HK-2 (cell line): ENCODE data around the gene SLC9A1.
"Not testable (repeated sequence)": the region's sequence is repeated elsewhere in the genome, so short reads cannot be mapped to it uniquely, and the experiment has no call there.

Experiments used
- DNase-seq: peaks from one replicate; pipeline ENCODE4 v3.0.0-alpha.2; 2018; ENCODE audit not compliant: unreplicated experiment

SLC9A1 gene

DNA sequence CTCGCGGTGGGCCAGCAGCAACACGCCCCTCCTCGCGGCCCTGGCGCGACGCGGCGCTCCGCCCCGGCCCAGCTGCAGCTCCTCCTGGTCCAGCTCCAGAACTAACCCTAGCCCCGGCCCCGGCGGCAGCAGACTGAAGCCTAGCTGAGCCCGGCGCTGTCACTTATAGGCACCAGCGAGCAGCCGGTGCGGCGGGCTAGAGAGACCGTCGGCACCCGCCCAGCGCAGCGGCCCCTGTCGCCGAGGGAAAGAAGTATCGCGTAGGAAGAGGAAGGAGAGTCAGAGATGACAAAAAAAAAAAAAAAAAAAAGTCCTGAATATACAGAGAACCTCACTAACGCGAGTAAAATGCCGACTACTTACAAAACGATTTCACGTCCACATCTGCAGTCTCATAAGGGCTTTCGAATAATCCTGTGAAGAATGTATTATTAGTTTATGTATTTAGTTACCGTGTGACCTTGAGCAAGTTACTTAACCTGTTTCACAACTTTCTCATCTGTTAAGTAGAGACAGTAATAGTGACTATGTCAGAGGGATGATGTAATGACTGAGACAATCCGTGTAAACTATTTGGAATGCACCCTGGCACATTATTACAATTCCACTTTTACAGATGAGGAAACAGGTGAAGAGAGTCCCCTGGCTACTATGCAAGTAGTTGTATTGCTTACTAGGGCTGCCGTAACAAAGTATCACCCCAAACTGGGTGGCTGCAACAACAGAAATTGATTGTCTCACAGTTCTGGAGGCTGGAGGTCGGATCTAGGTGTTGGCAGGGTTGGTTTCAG is at the start of gene SLC9A1:
Gene SLC9A1 (minus strand): TSS at position 135 of the 791 bp plus-strand sequence. CDS start 791 bp downstream, outside the sequence.
- DNase-seq = peak; percentile 93

DNA sequence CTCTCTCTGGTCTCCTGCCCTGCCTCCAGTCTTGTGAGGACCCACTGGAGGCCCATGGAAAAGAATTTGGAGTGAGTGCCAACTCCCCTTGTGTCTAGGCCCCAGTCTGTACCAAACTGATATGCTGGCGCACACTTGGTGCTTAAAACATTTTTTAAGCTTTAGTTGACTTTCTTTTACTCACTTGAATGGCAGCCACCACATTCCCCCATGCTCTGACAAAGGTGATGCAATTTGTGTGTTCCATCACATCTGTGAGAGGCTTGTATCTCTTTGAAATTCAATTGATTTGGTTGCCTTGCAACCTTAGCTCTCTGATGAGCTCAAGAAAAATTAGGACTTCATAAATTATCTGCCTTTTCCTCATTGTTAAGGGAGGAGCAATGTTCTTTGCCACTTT is 49.0 kb upstream of the SLC9A1 start:
- no peak for DNase-seq

DNA sequence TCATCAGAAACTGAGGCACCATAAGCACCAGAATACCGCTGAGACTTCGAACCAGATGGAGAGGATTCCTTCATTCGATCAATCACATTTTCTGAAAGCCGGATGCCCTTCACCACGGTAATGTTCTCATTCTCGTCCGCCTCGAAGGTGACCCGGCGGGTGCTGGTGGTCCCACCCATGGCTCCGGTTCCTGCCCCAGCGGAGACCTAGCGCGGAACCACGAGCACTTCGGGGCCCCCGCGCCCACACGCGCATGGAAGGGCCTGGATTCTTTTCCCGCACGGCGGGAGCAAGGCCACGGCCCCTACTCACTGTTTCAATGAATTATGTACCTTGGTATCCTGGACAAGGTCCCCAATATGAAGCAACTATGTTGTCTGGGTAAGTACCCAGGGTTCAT is 46.4 kb upstream of the SLC9A1 start:
- no peak for DNase-seq

DNA sequence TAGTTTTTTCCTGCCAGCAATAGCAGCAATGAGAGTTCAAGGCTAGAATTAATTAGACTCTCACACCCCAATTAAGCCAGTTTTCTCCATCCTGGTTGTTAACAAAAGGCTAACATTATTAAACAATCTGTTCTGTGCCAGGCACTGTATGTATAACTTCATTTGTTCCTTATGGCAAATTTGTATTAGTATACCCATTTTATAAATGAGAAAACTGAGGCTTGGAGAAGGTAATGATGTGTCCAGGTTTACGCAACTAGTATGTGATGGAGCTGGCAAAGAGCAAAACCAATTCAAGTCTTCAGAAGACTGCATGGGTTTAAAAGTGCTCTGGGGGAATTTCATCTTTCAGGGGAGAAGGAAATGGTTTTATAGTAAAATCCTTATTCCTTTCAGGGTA is 38.3 kb upstream of the SLC9A1 start:
- DNase-seq = no peak

DNA sequence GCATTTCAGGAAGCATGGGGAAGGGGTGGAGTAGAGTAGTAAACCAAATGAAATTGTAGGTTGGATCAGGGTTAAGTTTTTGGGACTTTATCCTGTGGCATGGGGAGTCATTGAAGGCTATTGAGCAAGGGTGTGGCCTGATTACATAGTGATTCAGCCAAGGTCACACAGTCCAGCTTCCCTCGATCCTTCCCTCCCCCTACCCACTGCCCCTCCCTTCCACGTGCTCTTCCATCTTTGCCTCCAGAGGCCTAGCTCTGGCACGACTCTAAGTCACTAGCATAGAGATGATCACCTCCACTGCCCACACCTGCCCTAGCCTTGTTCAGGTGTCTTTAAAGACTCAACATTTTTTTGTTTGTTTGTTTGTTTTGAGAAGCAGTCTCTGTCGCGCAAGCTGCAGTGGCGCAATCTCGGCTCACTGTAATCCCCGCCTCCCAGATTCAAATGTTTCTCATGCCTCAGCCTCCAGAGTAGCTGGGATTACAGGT is 37.2 kb upstream of the SLC9A1 start:
- DNase-seq = no peak

DNA sequence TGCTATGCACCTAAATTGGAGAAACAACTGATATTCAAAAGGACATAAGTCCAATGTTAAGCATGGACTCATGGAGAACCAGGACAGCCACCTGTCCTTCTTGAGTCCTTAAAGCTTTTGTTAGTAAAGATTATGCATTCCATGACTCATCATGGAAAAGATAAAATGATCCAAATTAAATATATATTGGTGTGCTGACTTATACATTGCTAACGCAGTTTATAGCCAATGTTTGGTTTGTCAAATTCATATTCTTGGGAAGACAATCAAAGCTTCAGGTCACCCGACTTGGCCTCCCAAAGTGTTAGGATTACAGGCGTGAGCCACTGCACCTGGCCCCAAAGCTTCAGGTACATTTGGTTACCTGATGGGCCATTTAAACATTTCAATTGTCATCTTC is 29.7 kb upstream of the SLC9A1 start:
- not testable (repeated sequence) for DNase-seq

DNA sequence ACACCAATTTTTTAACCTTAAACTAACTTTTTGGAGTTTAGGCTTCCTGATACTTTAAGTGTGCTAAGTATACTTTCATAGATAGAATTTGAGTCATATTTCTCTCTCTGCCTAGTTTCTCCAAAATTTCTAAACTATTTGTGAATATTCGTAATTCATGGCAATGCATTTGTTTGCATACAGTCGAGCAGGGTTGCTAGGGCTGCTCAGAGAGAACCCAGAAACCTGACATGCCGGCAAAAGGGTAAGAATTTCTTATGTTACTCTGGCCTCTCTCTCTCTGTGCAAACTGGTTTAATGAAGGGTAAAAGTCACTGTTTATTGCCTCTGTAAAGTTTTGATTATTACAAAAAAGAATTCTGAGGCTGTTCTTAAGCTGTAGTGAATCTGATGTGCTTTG is 25.1 kb upstream of the SLC9A1 start:
- DNase-seq = no peak

DNA sequence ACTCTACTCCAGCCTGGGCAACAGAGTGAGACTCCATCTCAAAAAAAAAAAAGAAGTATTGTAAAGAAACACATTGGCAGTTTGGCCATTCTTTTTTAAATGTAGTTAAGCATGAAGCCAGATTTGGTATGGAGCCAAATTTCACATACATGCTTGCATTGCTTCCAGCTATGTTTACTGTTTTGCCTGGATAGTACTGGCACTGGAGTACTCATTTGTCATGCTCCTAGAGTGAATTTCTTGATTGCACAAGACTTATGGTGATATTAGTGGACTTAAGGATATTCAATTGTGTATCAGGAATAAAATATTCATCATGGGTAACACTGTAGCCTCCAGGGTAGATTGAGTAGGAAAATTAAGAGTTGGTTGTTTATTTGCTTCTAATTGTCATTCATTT is 24.5 kb upstream of the SLC9A1 start:
- no peak for DNase-seq

DNA sequence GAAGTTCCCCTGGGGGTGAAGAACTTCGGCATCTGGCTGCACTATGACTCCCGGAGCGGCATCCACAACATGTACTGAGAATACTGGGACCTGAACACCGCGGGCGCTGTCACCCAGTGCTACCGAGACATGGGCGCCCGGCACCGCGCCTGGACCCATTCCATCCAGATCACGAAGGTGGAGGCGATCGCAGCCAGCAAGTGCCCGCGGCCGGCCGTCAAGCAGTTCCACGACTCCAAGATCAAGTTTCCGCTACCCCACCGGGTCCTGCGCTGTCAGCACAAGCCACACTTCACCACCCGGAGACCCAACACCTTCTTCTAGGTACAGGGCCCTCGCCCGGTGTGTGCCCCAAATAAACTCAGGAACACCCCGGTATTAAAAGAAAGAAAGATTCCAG is 22.0 kb upstream of the SLC9A1 start:
- DNase-seq = no peak

DNA sequence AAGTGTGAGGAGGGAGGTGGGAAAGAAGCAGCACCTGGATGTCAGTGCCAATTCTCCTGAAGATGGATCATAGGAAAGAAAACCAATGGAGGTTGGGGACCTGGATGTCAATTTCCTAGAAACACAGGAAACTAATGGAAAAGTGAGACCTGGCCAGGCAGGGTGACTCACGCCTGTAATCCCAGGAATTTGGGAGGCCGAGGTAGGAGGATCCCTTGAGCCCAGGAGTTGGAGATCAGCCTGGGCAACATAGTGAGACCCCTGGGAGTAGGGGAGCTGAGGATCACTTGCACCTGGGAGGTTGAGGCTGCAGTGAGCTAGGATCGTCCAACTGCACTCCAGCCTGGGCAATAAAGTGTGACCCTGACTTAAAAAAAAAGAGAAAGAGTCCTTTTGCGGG is 21.4 kb upstream of the SLC9A1 start:
- no peak for DNase-seq

DNA sequence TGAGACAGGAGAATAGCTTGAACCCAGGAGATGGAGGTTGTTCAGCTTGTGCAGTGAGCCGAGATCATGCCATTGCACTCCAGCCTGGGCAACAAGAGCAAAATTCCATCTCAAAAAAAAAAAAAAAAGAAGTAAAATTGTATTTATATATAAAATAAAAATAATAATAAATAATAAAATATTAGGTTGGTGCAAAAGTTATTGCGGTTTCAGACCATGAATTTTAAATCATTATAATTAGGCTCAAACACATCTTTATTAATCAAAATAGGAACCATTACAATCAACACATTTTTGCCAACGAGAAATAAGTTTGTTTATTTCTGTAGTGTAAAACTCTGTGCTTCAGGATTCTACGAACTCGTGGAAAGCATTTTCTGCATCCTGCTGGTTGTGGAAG is 18.1 kb upstream of the SLC9A1 start:
- DNase-seq = not testable (repeated sequence)

DNA sequence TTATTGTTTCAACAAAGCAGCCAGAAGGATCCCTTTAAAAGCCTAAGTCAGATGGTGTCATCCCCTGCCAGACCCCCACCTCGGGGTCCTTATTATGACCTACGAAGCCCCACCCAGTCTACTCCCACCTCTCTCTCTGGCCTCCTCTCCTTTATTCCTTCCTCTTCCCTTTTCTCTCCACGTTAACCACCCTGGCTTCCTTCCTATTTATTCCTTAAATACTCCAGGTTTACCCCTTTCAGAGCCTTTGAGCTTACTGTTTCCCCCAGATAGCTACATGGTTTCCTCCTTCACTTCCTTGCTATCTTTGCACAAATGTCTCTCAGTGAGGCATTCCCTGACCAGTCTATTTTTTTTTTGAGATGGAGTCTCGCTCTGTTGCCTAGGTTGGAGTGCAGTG is 12.0 kb upstream of the SLC9A1 start:
- DNase-seq = no peak

DNA sequence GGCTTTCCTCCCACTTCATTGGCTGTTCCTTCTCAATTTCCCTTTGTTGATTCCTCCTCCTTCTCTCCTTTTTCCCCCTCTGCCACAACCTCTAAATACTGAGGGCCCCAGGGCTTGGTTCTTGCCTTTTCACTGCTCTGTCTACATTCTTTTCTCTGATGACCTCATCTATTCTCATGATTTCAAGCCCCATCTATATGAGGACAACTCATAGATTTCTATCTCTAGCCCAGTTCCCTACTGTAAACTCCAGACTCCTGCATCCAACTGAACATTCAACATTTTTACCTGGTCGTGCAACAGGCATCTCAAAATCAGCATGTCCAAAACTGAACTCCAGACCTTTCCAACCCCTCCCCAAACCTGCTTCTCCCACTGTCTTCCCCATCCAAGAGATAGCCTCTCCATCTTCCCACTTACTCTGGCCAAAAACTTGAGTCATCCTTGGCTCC is 11.5 kb upstream of the SLC9A1 start:
- DNase-seq = no peak

DNA sequence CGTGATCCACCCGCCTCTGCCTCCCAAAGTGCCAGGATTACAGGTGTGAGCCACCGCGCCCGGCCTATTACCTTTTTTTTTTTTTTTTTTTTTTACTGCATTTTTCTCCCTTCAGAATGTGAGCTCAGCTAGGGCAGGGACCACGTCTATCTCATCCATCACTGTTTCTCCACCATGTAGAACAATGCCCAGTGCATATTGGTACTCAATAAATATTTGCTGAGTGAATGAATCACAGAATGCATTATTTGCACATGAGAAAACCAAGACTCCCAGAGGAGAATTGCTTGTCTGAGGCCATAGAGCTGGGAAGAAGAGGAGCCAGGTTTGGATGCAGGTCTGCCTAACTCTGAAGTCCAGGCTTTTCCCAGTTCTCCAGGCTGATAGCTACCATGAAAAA is 8.2 kb upstream of the SLC9A1 start:
- no peak for DNase-seq

DNA sequence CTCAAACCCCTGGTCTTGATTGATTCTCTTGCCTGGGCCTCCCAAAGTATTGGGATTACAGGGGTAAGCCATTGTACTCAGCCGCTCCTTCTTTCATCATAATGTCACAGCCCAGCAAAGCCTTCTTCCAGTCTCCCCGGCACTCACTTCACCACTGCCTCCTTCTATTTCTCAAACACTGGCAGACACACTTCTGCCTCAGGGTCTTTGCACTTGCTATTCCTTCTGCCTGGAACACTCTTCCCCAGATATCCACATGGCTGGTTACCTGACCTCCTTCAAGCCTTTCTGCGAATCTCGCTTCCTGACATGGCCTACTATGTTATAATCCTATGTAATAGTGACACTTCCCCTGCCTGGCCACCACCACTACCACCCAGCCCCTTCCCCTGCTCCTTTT is 7.2 kb upstream of the SLC9A1 start:
- DNase-seq = no peak

DNA sequence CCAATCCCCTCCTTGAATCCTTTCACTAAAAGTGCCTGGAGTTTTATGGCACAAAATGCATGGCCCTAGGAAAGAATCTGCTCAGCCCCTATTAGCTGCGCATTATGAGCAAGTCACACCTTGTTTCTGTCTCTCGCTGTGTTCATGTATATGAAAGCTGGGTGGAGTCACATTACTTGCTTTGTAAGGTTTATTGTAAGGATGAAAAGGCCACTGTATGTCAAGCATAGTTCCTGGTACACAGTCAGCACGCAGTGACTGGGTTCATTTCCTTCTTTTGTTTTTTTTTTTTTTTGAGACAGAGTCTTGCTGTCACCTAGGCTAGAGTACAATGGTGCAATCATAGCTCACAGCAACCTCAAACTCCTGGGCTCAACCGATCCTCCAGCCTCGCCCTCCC is 6.7 kb upstream of the SLC9A1 start:
- no peak for DNase-seq

DNA sequence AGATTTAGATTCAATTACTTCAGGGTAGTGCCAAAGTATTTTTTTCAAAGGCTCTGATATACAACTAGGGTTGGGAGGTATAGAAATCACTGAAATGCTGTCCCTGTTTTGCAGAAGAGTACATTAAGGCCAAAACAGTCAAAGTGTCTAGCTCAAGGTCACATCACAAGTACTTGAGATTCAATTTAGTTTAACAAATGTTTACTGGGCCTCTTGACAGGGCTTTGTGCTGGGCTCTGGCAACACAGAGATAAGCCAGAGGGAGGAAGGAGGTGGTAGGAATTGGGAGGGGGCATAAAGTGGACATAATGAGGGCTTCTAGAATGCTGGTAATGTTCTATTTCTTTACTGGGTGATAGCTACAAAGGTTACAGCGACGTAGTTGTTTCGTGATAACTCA is 2.3 kb upstream of the SLC9A1 start:
- DNase-seq = no peak

DNA sequence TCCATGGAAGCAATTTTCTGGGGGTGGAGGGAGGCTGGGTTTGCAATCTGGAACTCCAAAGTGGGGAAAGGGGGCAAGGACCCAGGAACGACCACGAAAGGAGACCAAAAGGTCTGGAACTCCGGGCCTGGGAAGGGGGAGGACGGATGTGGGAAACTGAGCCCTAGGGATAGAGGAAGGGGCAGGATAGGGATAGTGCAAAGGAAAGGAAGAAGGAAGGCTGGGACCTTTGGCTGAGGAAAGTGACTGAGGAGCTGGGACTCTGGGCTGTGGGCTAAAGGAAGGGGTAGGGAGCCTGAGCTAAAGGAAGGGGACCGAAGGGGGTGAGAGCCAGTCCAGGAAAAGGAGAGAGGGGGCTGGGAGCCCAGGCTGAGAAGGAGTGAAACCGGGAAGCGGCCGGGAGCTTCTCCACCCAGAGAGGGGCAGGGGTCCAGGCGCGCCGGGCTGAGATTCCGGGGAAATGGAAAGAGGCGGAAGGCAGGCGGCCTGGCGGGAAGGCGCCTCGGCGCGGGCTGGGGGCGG is 395 bp downstream of the SLC9A1 start:
- no peak for DNase-seq

DNA sequence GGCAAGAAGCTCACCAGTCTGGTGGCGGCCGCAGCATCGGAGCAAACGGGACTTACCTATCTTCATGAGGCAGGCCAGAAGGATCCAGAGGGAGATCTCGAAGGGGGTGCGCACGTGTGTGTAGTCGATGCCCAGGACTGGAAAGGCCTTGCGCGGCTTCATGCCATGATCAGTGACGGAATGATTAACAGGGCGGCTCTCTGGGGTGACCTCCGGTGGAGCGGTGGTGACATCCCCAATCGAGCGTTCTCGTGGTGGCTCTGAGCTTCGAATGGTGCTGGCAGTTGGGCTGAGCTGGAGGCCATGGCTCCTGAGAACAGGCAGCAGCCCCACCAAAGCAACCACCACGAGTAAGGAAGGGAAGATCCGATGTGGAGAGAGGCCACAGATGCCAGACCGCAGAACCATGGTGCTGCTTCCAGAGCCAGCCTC is 982 bp downstream of the SLC9A1 start:
- no peak for DNase-seq

DNA sequence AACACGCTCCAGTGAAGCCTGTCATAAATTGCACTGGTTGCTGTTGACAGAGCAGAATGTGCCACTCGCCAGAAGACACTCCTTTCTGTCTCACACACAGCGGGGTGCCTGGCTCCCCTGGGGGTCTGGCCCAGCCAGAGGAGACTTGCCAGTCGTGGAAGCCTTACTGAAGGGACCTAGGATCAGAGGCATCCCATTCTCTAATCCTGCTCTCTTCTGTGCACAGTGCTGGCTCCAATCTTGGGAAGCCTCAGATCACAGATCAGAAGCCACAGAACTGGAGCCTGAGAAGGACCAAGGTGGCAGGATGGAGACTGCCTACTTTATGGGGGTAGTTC is 1.4 kb downstream of the SLC9A1 start:
- DNase-seq = no peak

DNA sequence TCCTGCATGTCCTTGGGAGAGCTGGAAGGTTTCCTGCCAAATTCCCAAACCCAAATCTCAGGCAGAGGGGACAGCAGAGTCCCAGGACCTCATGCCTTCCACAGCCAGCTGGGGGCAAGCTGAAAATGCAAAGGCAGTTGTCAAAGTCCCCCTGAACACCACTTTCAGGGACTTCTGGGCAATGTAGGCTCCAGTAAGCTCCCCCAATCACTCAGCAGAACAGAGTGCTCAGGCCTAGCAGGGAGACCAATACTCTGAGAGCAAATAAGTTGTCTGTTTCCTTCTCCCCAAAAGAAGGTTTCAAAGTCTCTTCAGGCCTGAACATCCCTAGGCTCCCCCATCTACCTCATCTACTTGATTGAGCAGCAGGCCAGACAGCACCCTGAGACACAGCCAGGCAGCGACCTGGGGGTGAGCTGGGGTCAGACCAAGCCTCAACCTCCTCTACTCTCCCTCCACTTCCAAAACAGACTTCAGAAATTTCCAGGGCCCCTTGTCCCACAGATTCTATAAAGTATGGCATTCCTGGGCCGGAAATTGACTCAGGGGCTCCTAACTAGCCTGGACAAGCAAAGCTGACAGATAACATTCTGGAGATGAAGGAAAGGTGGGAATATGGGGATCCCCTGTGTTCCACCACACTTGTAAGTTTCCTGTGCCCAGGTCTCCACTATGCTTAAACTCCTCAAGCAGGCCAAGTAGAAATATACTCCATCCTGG is 1.9 kb downstream of the SLC9A1 start:
- DNase-seq = no peak

DNA sequence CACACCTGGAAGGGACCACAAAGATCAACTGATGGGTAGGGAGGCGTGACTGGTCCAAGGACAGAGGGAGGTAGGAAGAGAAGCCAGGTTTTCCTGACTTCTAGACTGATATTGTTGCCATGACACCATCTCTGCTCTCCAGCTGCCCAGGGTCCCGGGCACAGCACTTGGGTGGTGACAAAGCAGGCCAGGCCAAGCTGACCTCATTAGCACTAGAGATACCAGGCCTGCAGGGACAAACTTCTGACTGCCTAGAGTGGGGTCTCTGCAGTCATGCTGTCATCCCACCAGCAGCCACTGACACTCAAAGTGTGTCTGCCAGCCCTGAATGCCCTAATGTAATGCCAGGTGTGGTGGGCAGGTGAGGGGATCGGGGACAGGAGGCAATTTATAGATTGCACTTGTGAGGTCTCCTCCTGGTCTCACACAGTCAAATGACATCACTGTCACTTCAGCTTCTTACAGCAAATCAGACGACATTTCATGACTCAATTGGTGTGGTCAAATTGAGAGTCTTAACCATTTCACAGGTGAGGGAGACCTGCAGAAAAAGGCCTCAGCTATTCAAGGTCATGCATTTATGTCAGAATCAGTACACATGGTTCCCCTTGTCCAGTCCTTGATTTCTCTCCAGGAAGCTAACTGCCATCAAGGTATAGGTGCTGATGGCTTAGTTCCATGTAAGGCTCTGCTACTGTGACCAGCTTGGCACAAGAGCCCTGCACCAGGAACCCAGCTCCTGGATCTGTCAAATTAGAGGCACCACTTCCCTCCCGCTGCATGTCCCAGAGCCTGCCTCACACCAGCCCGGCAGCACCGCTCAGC is 2.7 kb downstream of the SLC9A1 start:
- no peak for DNase-seq
